Neural cell (in vitro differentiated cells): ENCODE measurements around the gene STAB1. TPM values are rescaled to one million over a fixed set of nuclear protein-coding genes. Genes with fewer than 3 reads are reported as not detected.

Experiments used
- H2AFZ ChIP-seq: fragments of 200-600, 300-800 bp; sonication (generic), shearing (Covaris generic); 2 replicates; pipeline ENCODE4 v1.6.0; 2014; ENCODE audit warnings: low read depth, mild to moderate bottlenecking, antibody characterized with exemption, low read length, moderate library complexity
- H3F3A ChIP-seq: fragments of 200-600 bp; shearing (Covaris generic); 2 replicates; pipeline ENCODE4 v1.6.1; 2016; ENCODE audit warnings: mild to moderate bottlenecking, moderate library complexity, mixed read lengths, antibody characterized with exemption, low read length; ENCODE audit not compliant: insufficient read depth, poor library complexity, severe bottlenecking
- H3K27ac ChIP-seq: fragments of 200-600, 300-800 bp; sonication (generic), shearing (Covaris generic); 2 replicates; pipeline ENCODE4 v1.5.1; 2014; ENCODE audit warnings: mild to moderate bottlenecking, low read length, moderate library complexity
- H3K27me3 ChIP-seq: fragments of 300-800, 200-600 bp; sonication (generic), shearing (Covaris generic); 2 replicates; pipeline ENCODE4 v1.6.0; 2014; ENCODE audit warnings: mild to moderate bottlenecking, low read depth, low read length, moderate library complexity; ENCODE audit not compliant: insufficient read depth
- H3K36me3 ChIP-seq: fragments of 300-800, 200-600 bp; sonication (generic), shearing (Covaris generic); 2 replicates; pipeline ENCODE4 v1.5.1; 2014; ENCODE audit warnings: mild to moderate bottlenecking, antibody characterized with exemption, low read length, moderate library complexity; ENCODE audit not compliant: insufficient read depth
- H3K4me2 ChIP-seq: fragments of 300-800, 200-600 bp; sonication (generic), shearing (Covaris generic); 2 replicates; pipeline ENCODE4 v1.6.0; 2014; ENCODE audit warnings: mild to moderate bottlenecking, low read length
- H3K4me3 ChIP-seq: fragments of 300-800, 200-600 bp; sonication (generic), shearing (Covaris generic); 2 replicates; pipeline ENCODE4 v1.5.1; 2014; ENCODE audit warnings: mild to moderate bottlenecking, low read length, moderate library complexity
- H3K79me2 ChIP-seq: fragments of 200-600 bp; shearing (Covaris generic); replicated peaks from 2 replicates; pipeline ENCODE4 v1.6.0; 2014; ENCODE audit warnings: mild to moderate bottlenecking, low read length, moderate library complexity; ENCODE audit not compliant: insufficient read depth
- H3K9ac ChIP-seq: fragments of 300-800, 200-600 bp; sonication (generic), shearing (Covaris generic); 2 replicates; pipeline ENCODE4 v1.6.1; 2016; ENCODE audit warnings: mild to moderate bottlenecking, low read length, mixed read lengths
- H3K9me2 ChIP-seq: fragments of 200-600 bp; shearing (Covaris generic); 2 replicates; pipeline ENCODE4 v1.6.1; 2016; ENCODE audit warnings: mild to moderate bottlenecking, low read length, mixed read lengths; ENCODE audit not compliant: insufficient read depth
- H3K9me3 ChIP-seq: fragments of 200-600, 300-800 bp; sonication (generic), shearing (Covaris generic); 2 replicates; pipeline ENCODE4 v1.6.1; 2016; ENCODE audit warnings: mild to moderate bottlenecking, mixed run types, low read length, moderate library complexity, mixed read lengths
- H4K20me1 ChIP-seq: fragments of 200-600 bp; shearing (Covaris generic); 2 replicates; pipeline ENCODE4 v1.6.1; 2016; ENCODE audit warnings: mild to moderate bottlenecking, mixed run types; ENCODE audit not compliant: insufficient read depth
- CTCF ChIP-seq: fragments of 450-650 bp; IDR thresholded peaks from 2 replicates; pipeline ENCODE4 v1.5.1; 2014; ENCODE audit warnings: antibody characterized with exemption, mild to moderate bottlenecking, moderate library complexity; ENCODE audit not compliant: poor library complexity, severe bottlenecking
- EP300 ChIP-seq: fragments of 450-650 bp; conservative IDR thresholded peaks from 2 replicates; pipeline ENCODE4 v1.6.1; 2014; ENCODE audit warnings: antibody characterized with exemption, mild to moderate bottlenecking, moderate library complexity; ENCODE audit not compliant: poor library complexity, severe bottlenecking
- EZH2 ChIP-seq: fragments of 200-600, 300-800 bp; shearing (Covaris generic), sonication (generic); IDR thresholded peaks from 2 replicates; pipeline ENCODE4 v1.6.1; 2014; ENCODE audit warnings: antibody characterized with exemption, low read length, borderline replicate concordance, mild to moderate bottlenecking; ENCODE audit not compliant: insufficient read depth, poor library complexity, severe bottlenecking
- MXI1 ChIP-seq: fragments of 450-650 bp; conservative IDR thresholded peaks from 2 replicates; pipeline ENCODE4 v1.6.1; 2014; ENCODE audit warnings: antibody characterized with exemption, mild to moderate bottlenecking; ENCODE audit not compliant: poor library complexity, severe bottlenecking
- RAD21 ChIP-seq: fragments of 450-650 bp; conservative IDR thresholded peaks from 2 replicates; pipeline ENCODE4 v1.6.1; 2014; ENCODE audit warnings: antibody characterized with exemption, mild to moderate bottlenecking, moderate library complexity
- REST ChIP-seq: IDR thresholded peaks from 2 replicates; pipeline ENCODE4 v1.6.1; 2012; ENCODE audit warnings: borderline replicate concordance
- SMC3 ChIP-seq: fragments of 450-650 bp; conservative IDR thresholded peaks from 2 replicates; pipeline ENCODE4 v1.6.1; 2014; ENCODE audit warnings: antibody characterized with exemption, mild to moderate bottlenecking, moderate library complexity; ENCODE audit not compliant: poor library complexity
- TAF1 ChIP-seq: IDR thresholded peaks from 2 replicates; pipeline ENCODE4 v1.6.1; 2012; ENCODE audit warnings: low read depth
- polyA plus RNA-seq: library from polyadenylated mRNA; depleted of rRNA; stranded (reverse); fragments of >200 nt; gene quantifications from 2 replicates; pipeline ENCODE4 v1.2.3, GENCODE V29; 2014

Gene STAB1
- polyA plus RNA-seq, 1 donor from 2014 or later = 0.28 TPM

- Histone ChIP-seq H3K4me2 (no peak overlapping the region), H4K20me1 (no peaks in the 10 kb centered on the region), H3K79me2 (peaks cover 11% of the 10 kb centered on the region), H3F3A (peaks cover 6% of the 10 kb centered on the region), H3K9me2 (no peaks in the 10 kb centered on the region), H2AFZ (no peak overlapping the region), H3K36me3 (no peaks in the 10 kb centered on the region), H3K27ac (no peak overlapping the region), H3K27me3 (no peaks in the 10 kb centered on the region), H3K9ac (no peak overlapping the region), H3K9me3 (no peaks in the 10 kb centered on the region), H3K4me3 (no peak overlapping the region)
- TF ChIP-seq EZH2 = no peak
- no peak for TF ChIP-seq REST
- no peak for TF ChIP-seq CTCF
- no peak for TF ChIP-seq EP300
- TF ChIP-seq SMC3 = no peak
- TF ChIP-seq TAF1 = no peak
- no peak for TF ChIP-seq MXI1
- TF ChIP-seq RAD21 = no peak
Measured at GRCh38 chr3:52452126-52452525, 43.0 kb upstream of the STAB1 start.

- TF ChIP-seq RAD21 (no peak), EZH2 (no peak), CTCF (no peak), TAF1 (no peak), SMC3 (no peak), EP300 (no peak), MXI1 (no peak), REST (no peak)
- Histone ChIP-seq H4K20me1 (no peaks in the 10 kb centered on the region), H3K27ac (no peak overlapping the region), H3F3A (peaks cover 6% of the 10 kb centered on the region), H3K4me2 (no peak overlapping the region), H2AFZ (no peak overlapping the region), H3K27me3 (no peaks in the 10 kb centered on the region), H3K4me3 (no peak overlapping the region), H3K9ac (no peak overlapping the region), H3K9me2 (no peaks in the 10 kb centered on the region), H3K79me2 (peaks cover 17% of the 10 kb centered on the region), H3K9me3 (no peaks in the 10 kb centered on the region), H3K36me3 (no peaks in the 10 kb centered on the region)
Measured at GRCh38 chr3:52452570-52453221, 42.4 kb upstream of the STAB1 start.
